Natural killer cell (primary cell): Measurements from ENCODE around the gene CD86. TPM values are rescaled to one million over a fixed set of nuclear protein-coding genes. Genes with fewer than 3 reads are reported as not detected.
A peak's percentile ranks its signal among the peaks of the same experiment; 100 is the strongest.

ENCODE experiments used
- ATAC-seq, 3 donors: fragments of 150-1000 bp in 2 of 3; fragments of 200-7000 bp in 1 of 3; cut with Tn5 transposase; 1 replicate in 1 of 3; 2 replicates in 2 of 3; pipeline ENCODE4 v1.10.0; 2021; ENCODE audit warnings: mild to moderate bottlenecking in 2 of 3, moderate library complexity in 2 of 3
- DNase-seq, 2 donors: peaks; one replicate each; pipeline versions ENCODE4 v3.0.0 to v3.0.0-alpha.2; 2013 to 2021; ENCODE audit warnings: mixed read lengths in 1 of 2
- H3K27ac ChIP-seq: one replicate; pipeline ENCODE4 v1.5.1; 2013; ENCODE audit warnings: mild to moderate bottlenecking, low read length
- H3K27me3 ChIP-seq: one replicate; pipeline ENCODE4 v1.6.1; 2013; ENCODE audit warnings: low read length; ENCODE audit not compliant: control insufficient read depth, insufficient read depth
- H3K36me3 ChIP-seq: one replicate; pipeline ENCODE4 v1.6.1; 2013; ENCODE audit warnings: low read length; ENCODE audit not compliant: control insufficient read depth, insufficient read depth
- H3K4me1 ChIP-seq: one replicate; pipeline ENCODE4 v1.6.1; 2013; ENCODE audit warnings: low read length; ENCODE audit not compliant: control insufficient read depth, insufficient read depth
- H3K4me3 ChIP-seq: one replicate; pipeline ENCODE4 v1.5.1; 2013; ENCODE audit warnings: low read length
- H3K9me3 ChIP-seq: one replicate; pipeline ENCODE4 v1.6.1; 2013; ENCODE audit warnings: low read length; ENCODE audit not compliant: control insufficient read depth, insufficient read depth
- H3K27ac Mint-ChIP-seq, 2 donors: one replicate each; pipeline ENCODE4 v1.8.0; 2022; ENCODE audit warnings: mild to moderate bottlenecking in 2 of 2, mixed read lengths in 2 of 2, moderate library complexity in 1 of 2
- H3K27me3 Mint-ChIP-seq, 2 donors: one replicate each; pipeline ENCODE4 v1.8.0; 2022; ENCODE audit warnings: low read depth in 2 of 2, mixed read lengths in 2 of 2
- H3K36me3 Mint-ChIP-seq: one replicate; pipeline ENCODE4 v1.8.0; 2022; ENCODE audit warnings: mixed read lengths
- H3K4me1 Mint-ChIP-seq, 2 donors: one replicate each; pipeline ENCODE4 v1.8.0; 2022; ENCODE audit warnings: mixed read lengths in 2 of 2
- H3K4me3 Mint-ChIP-seq: one replicate; pipeline ENCODE4 v1.8.0; 2022; ENCODE audit warnings: mild to moderate bottlenecking, moderate library complexity, mixed read lengths
- H3K9me3 Mint-ChIP-seq, 2 donors: one replicate each; pipeline ENCODE4 v1.8.0; 2022; ENCODE audit warnings: mixed read lengths in 2 of 2
- CTCF ChIP-seq: fragments of 200-600 bp; IDR thresholded peaks from one replicate; pipeline ENCODE4 v1.8.0; 2022; ENCODE audit warnings: antibody characterized with exemption
- WGBS: methylation state at CpG from one replicate; pipeline ENCODE4 v1.1.7; 2013; ENCODE audit warnings: missing lambda C conversion rate; ENCODE audit not compliant: insufficient coverage; 5-methylcytosine and 5-hydroxymethylcytosine counted together
- intact Hi-C: fragments of 100-400 bp; cut with micrococcal nuclease; formaldehyde crosslinking; loops from one replicate; pipeline ENCODE4 v1.14.2; 2022
- total RNA-seq, 4 donors: library from RNA; stranded (reverse); fragments of 120-200 nt in 1 of 4; gene quantifications; one replicate each; pipeline versions ENCODE4 v1.2.3 to v1.2.4, GENCODE V29; 2013 to 2022

The CD86 gene
- total RNA-seq, 3 donors from 2014 or later (not counting 1 experiment from before 2014, with no cell fraction given): 2.1 to 6.9 (median 4.7) TPM

GRCh38 chr3:122101646-122102045 is 46.5 kb downstream of the CD86 start:
- no peaks in the 10 kb centered on the region for H3K27me3 ChIP-seq
- peak; percentile 16 for TF ChIP-seq CTCF
- intact Hi-C loops: loop anchor here (10.0 kb wide), 1 partner anchor 203 kb away; no protein-coding TSS in a partner anchor
- no peaks in the 10 kb centered on the region for H3K36me3 ChIP-seq
- H3K4me1 Mint-ChIP-seq: peaks cover 7 to 15% of the 10 kb centered on the region in 2 donors
- peak in 1 of 2 donors; percentile 79 for DNase-seq
- H3K36me3 Mint-ChIP-seq: no peaks in the 10 kb centered on the region
- H3K9me3 ChIP-seq: no peaks in the 10 kb centered on the region
- no peaks in the 10 kb centered on the region for H3K27me3 Mint-ChIP-seq
- no peak overlapping the region for H3K4me3 ChIP-seq
- peak in 2 of 3 donors; percentile 45 to 58 for ATAC-seq
- no peaks in the 10 kb centered on the region for H3K9me3 Mint-ChIP-seq
- no peak overlapping the region for H3K4me3 Mint-ChIP-seq
- H3K27ac ChIP-seq: no peak overlapping the region
- no peaks in the 10 kb centered on the region for H3K4me1 ChIP-seq
- WGBS: 50% methylated on average over 1 of the region's 3 CpGs
- no peak overlapping the region for H3K27ac Mint-ChIP-seq

- no peak overlapping the region for H3K27ac ChIP-seq
- no peaks in the 10 kb centered on the region for H3K27me3 ChIP-seq
- H3K4me3 ChIP-seq: no peak overlapping the region
- Mint-ChIP-seq H3K4me3 (no peak overlapping the region), H3K36me3 (no peaks in the 10 kb centered on the region), H3K4me1 (peaks cover 7 to 15% of the 10 kb centered on the region in 2 donors), H3K27me3 (no peaks in the 10 kb centered on the region), H3K27ac (no peak overlapping the region), H3K9me3 (no peaks in the 10 kb centered on the region)
- no peak for TF ChIP-seq CTCF
- WGBS: 56% methylated on average over 3 of the region's 4 CpGs
- intact Hi-C loops: loop anchor here (10.0 kb wide), 1 partner anchor 202 kb away; no protein-coding TSS in a partner anchor
- no peaks in the 10 kb centered on the region for H3K4me1 ChIP-seq
- no peaks in the 10 kb centered on the region for H3K9me3 ChIP-seq
- no peaks in the 10 kb centered on the region for H3K36me3 ChIP-seq
- peak in 1 of 2 donors; percentile 9 for DNase-seq
- no peak for ATAC-seq
These were observed 47.2 kb downstream of the CD86 start for GRCh38 chr3:122102191-122102935.

GRCh38 chr3:122103821-122104514 is 48.8 kb downstream of the CD86 start:
- Histone ChIP-seq H3K4me1 (no peaks in the 10 kb centered on the region), H3K4me3 (no peak overlapping the region), H3K27ac (no peak overlapping the region), H3K9me3 (no peaks in the 10 kb centered on the region), H3K36me3 (no peaks in the 10 kb centered on the region), H3K27me3 (no peaks in the 10 kb centered on the region)
- intact Hi-C loops: loop anchor here (10.0 kb wide), 1 partner anchor 201 kb away; no protein-coding TSS in a partner anchor
- Mint-ChIP-seq H3K27ac (no peak overlapping the region), H3K9me3 (no peaks in the 10 kb centered on the region), H3K4me1 (peaks cover 7 to 15% of the 10 kb centered on the region in 2 donors), H3K27me3 (peaks cover 0 to 5% of the 10 kb centered on the region in 2 donors), H3K36me3 (no peaks in the 10 kb centered on the region), H3K4me3 (no peak overlapping the region)
- WGBS: 83% methylated on average over 1 of the region's 2 CpGs
- TF ChIP-seq CTCF: no peak
- DNase-seq: no peak
- no peak for ATAC-seq
